ENCODE results near the gene EDN3. TPM values are rescaled to one million over a fixed set of nuclear protein-coding genes. Genes with fewer than 3 reads are reported as not detected.

EDN3 gene
- total RNA-seq, 2 donors from 2014 or later, result 4.7 to 9.9 TPM

- 68 to 76% methylated on average over 19 to 27 of the region's 28 CpGs for WGBS, 2 donors
- Histone ChIP-seq H3K27me3 (no peaks in the 10 kb centered on the region), H3K36me3 (replicated peaks in 1 of 2; ENCODE audit: insufficient read depth in 1 of 2, low read depth in 2 of 2) (no peaks in the 10 kb centered on the region), H3K4me3 (no peak overlapping the region), H3K4me1 (no peaks in the 10 kb centered on the region), H3K27ac (no peak overlapping the region), H3K9me3 (no peaks in the 10 kb centered on the region)
- TF ChIP-seq CTCF (IDR thresholded peaks at IDR 0.05), result no peak
- no peak for TF ChIP-seq POLR2A (IDR thresholded peaks at IDR 0.05)
- ATAC-seq (no peak), DNase-seq (no peak)
- intact Hi-C loops (cut with DNase I), result no loop called here
Observed at GRCh38 chr20:59342023-59342957, 41.9 kb downstream of the EDN3 start.

- Histone ChIP-seq H3K27me3 (no peaks in the 10 kb centered on the region), H3K36me3 (replicated peaks in 1 of 2; ENCODE audit: insufficient read depth in 1 of 2, low read depth in 2 of 2) (no peaks in the 10 kb centered on the region), H3K4me1 (no peaks in the 10 kb centered on the region), H3K27ac (no peak overlapping the region), H3K4me3 (no peak overlapping the region), H3K9me3 (no peaks in the 10 kb centered on the region)
- intact Hi-C loops (cut with DNase I), result no loop called here
- ATAC-seq, result no peak
- TF ChIP-seq CTCF (IDR thresholded peaks at IDR 0.05) (no peak), POLR2A (IDR thresholded peaks at IDR 0.05) (no peak)
- whole genome bisulfite sequencing, 2 donors, result 90 to 95% methylated on average over 2 of the region's 2 CpGs
- DNase-seq, result no peak
Observed at GRCh38 chr20:59346061-59346460, 45.6 kb downstream of the EDN3 start.

- WGBS, 2 donors, result 79 to 83% methylated on average over 1 of the region's 1 CpG
Observed at GRCh38 chr20:59349277-59349676, 48.9 kb downstream of the EDN3 start.

GRCh38 chr20:59350330-59351156, 50.1 kb downstream of the EDN3 start:
- no peak overlapping the region for H3K27ac ChIP-seq
- intact Hi-C loops (cut with DNase I), result no loop called here
- TF ChIP-seq CTCF (IDR thresholded peaks at IDR 0.05) (no peak), POLR2A (IDR thresholded peaks at IDR 0.05) (no peak)
- peaks cover 9% of the 10 kb centered on the region for H3K4me1 ChIP-seq
- 66 to 72% methylated on average over 10 of the region's 10 CpGs for WGBS, 2 donors
- DNase-seq (no peak), ATAC-seq (no peak)
- H3K36me3 ChIP-seq (replicated peaks in 1 of 2; ENCODE audit: insufficient read depth in 1 of 2, low read depth in 2 of 2), result no peaks in the 10 kb centered on the region
- no peak overlapping the region for H3K4me3 ChIP-seq
- no peaks in the 10 kb centered on the region for H3K9me3 ChIP-seq
- no peaks in the 10 kb centered on the region for H3K27me3 ChIP-seq

More at GRCh38 chr20:59349277-59349676, 48.9 kb downstream of the EDN3 start:
- Histone ChIP-seq H3K27ac (no peak overlapping the region), H3K36me3 (replicated peaks in 1 of 2; ENCODE audit: insufficient read depth in 1 of 2, low read depth in 2 of 2) (no peaks in the 10 kb centered on the region), H3K27me3 (no peaks in the 10 kb centered on the region), H3K4me3 (no peak overlapping the region), H3K9me3 (no peaks in the 10 kb centered on the region), H3K4me1 (peaks cover 3% of the 10 kb centered on the region)
- ATAC-seq (no peak), DNase-seq (no peak)
- TF ChIP-seq POLR2A (IDR thresholded peaks at IDR 0.05), result no peak
- no peak for TF ChIP-seq CTCF (IDR thresholded peaks at IDR 0.05)
- intact Hi-C loops (cut with DNase I), result no loop called here
